ENCODE data around the gene TRIM7.
"Not testable (repeated sequence)": the region's sequence is repeated elsewhere in the genome, so short reads cannot be mapped to it uniquely, and the experiment has no call there.

The TRIM7 gene

DNA sequence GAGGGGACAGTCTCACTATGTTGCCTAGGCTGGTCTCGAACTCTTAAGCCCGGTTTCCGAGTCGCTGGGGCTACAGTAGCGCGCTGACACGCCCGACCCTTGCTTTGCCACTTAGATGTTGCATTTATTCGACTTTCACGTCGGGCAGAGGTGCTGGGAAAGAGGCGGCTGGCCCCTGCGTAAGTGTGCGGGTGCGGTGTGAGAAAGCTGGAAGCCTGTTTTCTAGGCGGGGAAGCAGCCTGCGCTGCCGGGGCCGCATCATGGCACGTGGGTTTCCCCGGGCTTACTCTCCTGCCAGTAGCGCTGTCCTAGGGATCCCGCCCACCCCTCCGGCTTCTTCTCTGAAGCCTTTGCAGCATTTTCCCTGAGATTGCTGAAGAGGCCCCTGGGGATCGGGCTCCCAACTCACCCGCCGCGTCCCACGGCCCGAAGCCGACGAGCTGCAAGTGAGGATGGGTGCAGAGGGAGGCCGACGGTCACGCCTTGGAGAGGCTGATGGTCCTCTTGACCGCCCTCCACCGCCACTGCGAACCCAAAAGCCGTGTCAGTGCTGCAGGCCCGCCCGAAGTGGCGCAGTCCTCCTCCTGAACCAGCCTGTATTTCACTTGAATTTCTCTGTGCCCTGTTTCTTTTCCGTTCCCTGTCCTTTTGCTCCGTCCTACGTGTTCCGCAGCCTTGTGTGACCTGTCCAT, 12.3 kb upstream of the TRIM7 start:
- H3K36me3 ChIP-seq (ENCODE audit: insufficient read depth, insufficient read length, low read length): no peaks in the 10 kb centered on the region
- H3K9me3 ChIP-seq (ENCODE audit: insufficient read depth, low read length): no peaks in the 10 kb centered on the region
- H3K27me3 ChIP-seq (ENCODE audit: insufficient read depth, insufficient read length): no peaks in the 10 kb centered on the region
- H3K4me1 ChIP-seq (ENCODE audit: insufficient read depth, insufficient read length): peaks cover 3% of the 10 kb centered on the region
- no peak for TF ChIP-seq SUZ12 (IDR thresholded peaks at IDR 0.05; ENCODE audit: extremely low read depth, insufficient read depth, insufficient read length)
- TF ChIP-seq YY1 (IDR thresholded peaks at IDR 0.05; ENCODE audit: insufficient read depth, insufficient read length): no peak
- TF ChIP-seq ZNF274 (IDR thresholded peaks at IDR 0.05; ENCODE audit: low read depth, low read length): no peak
- DNase-seq (ENCODE audit: low read depth, low spot score): no peak
- H3K4me3 ChIP-seq (ENCODE audit: insufficient read length, low read depth): peak overlapping the region; percentile 58
- peak overlapping the region; percentile 46 for H3K9ac ChIP-seq (ENCODE audit: insufficient read length, low read depth)

DNA sequence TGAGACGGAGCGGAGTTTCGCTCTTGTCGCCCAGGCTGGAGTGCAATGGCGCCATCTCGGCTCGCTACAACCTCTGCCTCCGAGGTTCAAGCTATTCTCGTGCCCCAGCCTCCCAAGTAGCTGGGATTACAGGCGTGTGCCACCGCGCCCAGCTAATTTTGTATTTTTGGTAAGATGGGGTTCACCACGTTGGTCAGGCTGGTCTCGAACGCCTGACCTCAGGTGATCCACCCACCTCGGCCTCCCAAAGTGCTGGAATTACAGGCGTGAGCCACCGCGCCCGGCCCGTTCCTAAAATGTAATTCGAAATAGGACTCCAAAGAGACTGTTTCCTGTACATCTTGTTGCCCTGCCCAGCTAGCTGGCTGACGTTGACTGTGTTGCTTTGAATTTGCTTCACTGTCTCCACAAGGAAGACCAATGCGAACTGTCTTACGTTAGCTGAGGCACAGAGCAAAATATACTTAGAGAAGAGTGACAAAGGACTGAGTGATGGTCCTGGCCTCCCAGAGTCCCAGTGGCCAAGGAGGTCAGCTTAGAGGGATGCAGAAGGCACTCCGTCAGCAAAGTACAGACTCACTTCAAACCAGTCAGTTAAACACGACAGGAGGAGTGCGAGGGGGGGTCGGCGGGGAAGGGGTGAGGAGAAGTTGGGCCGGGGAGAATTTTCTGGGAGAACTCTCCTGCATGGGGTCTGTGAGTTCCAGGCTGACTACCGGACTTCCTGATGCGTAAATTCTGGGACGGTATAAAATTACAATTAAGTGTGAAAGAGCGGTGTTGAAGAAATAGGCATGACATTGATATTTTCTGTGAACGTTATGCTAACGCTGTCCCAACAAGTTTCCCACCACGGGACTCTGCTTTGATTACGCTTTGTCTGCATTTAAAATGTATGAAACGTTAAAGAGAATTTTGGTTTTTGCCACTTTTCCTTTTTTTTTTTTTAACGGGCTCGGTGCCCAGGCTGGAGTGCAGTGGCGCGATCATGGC, 11.3 kb upstream of the TRIM7 start:
- H3K4me1 ChIP-seq (ENCODE audit: insufficient read depth, insufficient read length): peaks cover 3% of the 10 kb centered on the region
- H3K36me3 ChIP-seq (ENCODE audit: insufficient read depth, insufficient read length, low read length): no peaks in the 10 kb centered on the region
- no peaks in the 10 kb centered on the region for H3K27me3 ChIP-seq (ENCODE audit: insufficient read depth, insufficient read length)
- no peak for TF ChIP-seq ZNF274 (IDR thresholded peaks at IDR 0.05; ENCODE audit: low read depth, low read length)
- no peak for TF ChIP-seq SUZ12 (IDR thresholded peaks at IDR 0.05; ENCODE audit: extremely low read depth, insufficient read depth, insufficient read length)
- no peak for TF ChIP-seq YY1 (IDR thresholded peaks at IDR 0.05; ENCODE audit: insufficient read depth, insufficient read length)
- no peaks in the 10 kb centered on the region for H3K9me3 ChIP-seq (ENCODE audit: insufficient read depth, low read length)
- H3K4me3 ChIP-seq (ENCODE audit: insufficient read length, low read depth): peak overlapping the region; percentile 58
- H3K9ac ChIP-seq (ENCODE audit: insufficient read length, low read depth): peak overlapping the region; percentile 26
- no peak for DNase-seq (ENCODE audit: low read depth, low spot score)

DNA sequence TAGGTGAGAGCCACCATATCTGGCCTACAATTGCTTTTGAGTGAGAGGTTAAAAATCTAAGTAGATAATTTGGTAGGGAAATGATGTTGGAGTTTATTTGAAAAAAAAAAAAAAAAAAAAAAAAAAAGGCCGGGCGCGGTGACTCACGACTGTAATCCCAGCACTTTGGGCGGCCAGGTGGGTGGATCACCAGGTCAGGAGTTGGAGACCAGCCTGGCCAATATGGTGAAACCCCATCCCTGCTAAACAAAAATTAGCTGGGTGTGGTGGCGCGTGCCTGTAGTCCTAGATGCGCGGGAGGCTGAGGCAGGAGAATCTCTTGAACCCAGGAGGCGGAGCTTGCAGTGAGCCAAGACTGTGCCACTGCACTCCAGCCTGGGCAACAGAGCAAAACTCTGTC, 9.3 kb upstream of the TRIM7 start:
- not testable (repeated sequence) for H3K9ac ChIP-seq (ENCODE audit: insufficient read length, low read depth); H3K9me3 ChIP-seq (ENCODE audit: insufficient read depth, low read length); DNase-seq (ENCODE audit: low read depth, low spot score); H3K4me3 ChIP-seq (ENCODE audit: insufficient read length, low read depth); H3K36me3 ChIP-seq (ENCODE audit: insufficient read depth, insufficient read length, low read length); H3K4me1 ChIP-seq (ENCODE audit: insufficient read depth, insufficient read length); H3K27me3 ChIP-seq (ENCODE audit: insufficient read depth, insufficient read length)

DNA sequence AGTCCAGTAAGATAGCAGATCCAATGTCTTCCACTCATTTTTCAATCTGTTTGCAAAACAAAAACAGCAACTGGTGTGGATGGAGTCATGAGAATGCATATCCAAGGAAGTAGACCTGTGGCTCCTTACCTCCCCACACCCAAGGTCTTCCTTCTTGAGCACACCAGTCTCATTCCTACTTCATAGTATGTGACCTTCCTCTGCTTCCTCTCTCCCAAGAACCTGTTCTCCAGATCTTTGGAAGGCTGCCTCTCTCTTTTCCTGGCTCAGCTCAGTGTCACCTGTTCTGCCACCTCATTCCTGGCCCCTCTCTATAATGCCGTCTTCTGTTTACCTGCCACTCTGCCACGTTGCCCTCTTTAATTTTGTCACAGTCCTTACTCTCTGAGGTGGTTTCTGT, 7.9 kb upstream of the TRIM7 start:
- Histone ChIP-seq H3K9me3 (ENCODE audit: insufficient read depth, low read length) (no peaks in the 10 kb centered on the region), H3K4me1 (ENCODE audit: insufficient read depth, insufficient read length) (peaks cover 3% of the 10 kb centered on the region), H3K36me3 (ENCODE audit: insufficient read depth, insufficient read length, low read length) (no peaks in the 10 kb centered on the region), H3K4me3 (ENCODE audit: insufficient read length, low read depth) (no peak overlapping the region), H3K9ac (ENCODE audit: insufficient read length, low read depth) (no peak overlapping the region), H3K27me3 (ENCODE audit: insufficient read depth, insufficient read length) (no peaks in the 10 kb centered on the region)
- no peak for TF ChIP-seq SUZ12 (IDR thresholded peaks at IDR 0.05; ENCODE audit: extremely low read depth, insufficient read depth, insufficient read length)
- no peak for TF ChIP-seq ZNF274 (IDR thresholded peaks at IDR 0.05; ENCODE audit: low read depth, low read length)
- TF ChIP-seq YY1 (IDR thresholded peaks at IDR 0.05; ENCODE audit: insufficient read depth, insufficient read length): no peak
- DNase-seq (ENCODE audit: low read depth, low spot score): no peak

DNA sequence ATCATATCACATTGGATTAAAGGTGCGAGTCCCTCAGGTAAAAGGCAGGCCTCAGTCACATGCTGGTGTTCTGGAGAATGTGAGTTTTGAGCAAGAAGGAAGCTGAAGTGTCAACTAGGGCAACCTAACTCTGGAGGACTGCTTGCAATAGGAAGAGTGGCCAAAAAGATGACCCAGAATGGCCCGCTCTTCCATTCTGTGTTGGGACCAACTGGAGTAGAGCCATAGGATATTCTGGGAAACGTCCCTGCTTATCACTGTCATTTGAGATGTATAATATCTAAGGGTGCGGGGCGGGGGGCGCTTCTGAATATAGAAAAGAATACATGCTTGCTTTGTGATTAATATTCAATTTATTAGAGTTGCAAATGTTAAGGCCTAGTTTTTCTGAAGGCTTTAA, 7.1 kb upstream of the TRIM7 start:
- Histone ChIP-seq H3K9ac (ENCODE audit: insufficient read length, low read depth) (no peak overlapping the region), H3K36me3 (ENCODE audit: insufficient read depth, insufficient read length, low read length) (no peaks in the 10 kb centered on the region), H3K27me3 (ENCODE audit: insufficient read depth, insufficient read length) (no peaks in the 10 kb centered on the region), H3K4me3 (ENCODE audit: insufficient read length, low read depth) (no peak overlapping the region), H3K4me1 (ENCODE audit: insufficient read depth, insufficient read length) (peaks cover 3% of the 10 kb centered on the region), H3K9me3 (ENCODE audit: insufficient read depth, low read length) (no peaks in the 10 kb centered on the region)
- no peak for DNase-seq (ENCODE audit: low read depth, low spot score)
- no peak for TF ChIP-seq YY1 (IDR thresholded peaks at IDR 0.05; ENCODE audit: insufficient read depth, insufficient read length)
- no peak for TF ChIP-seq ZNF274 (IDR thresholded peaks at IDR 0.05; ENCODE audit: low read depth, low read length)

DNA sequence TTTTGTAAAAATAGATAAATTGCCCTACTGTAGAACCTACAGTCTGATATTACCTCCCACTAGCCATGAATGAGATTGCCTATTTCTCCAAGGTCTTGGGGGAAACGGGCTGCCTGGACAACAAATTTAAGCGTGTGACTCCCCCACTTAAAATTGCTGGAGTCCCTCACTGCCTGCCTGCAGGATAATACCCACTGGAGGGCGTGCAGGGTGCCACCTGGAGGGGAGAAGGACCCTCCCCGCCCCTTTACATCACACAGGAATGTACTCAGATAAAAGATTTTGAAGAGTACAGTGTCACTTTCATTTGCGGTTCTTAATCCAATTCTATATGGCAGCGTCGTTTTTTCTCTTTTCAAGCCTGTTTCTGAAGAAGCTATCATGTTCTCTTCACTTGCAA, 6.2 kb upstream of the TRIM7 start:
- Histone ChIP-seq H3K9ac (ENCODE audit: insufficient read length, low read depth) (no peak overlapping the region), H3K4me1 (ENCODE audit: insufficient read depth, insufficient read length) (peaks cover 1% of the 10 kb centered on the region), H3K4me3 (ENCODE audit: insufficient read length, low read depth) (no peak overlapping the region), H3K27me3 (ENCODE audit: insufficient read depth, insufficient read length) (peaks cover 4% of the 10 kb centered on the region), H3K9me3 (ENCODE audit: insufficient read depth, low read length) (no peaks in the 10 kb centered on the region), H3K36me3 (ENCODE audit: insufficient read depth, insufficient read length, low read length) (no peaks in the 10 kb centered on the region)
- no peak for DNase-seq (ENCODE audit: low read depth, low spot score)
- TF ChIP-seq YY1 (IDR thresholded peaks at IDR 0.05; ENCODE audit: insufficient read depth, insufficient read length) (no peak), ZNF274 (IDR thresholded peaks at IDR 0.05; ENCODE audit: low read depth, low read length) (no peak), SUZ12 (IDR thresholded peaks at IDR 0.05; ENCODE audit: extremely low read depth, insufficient read depth, insufficient read length) (no peak)

DNA sequence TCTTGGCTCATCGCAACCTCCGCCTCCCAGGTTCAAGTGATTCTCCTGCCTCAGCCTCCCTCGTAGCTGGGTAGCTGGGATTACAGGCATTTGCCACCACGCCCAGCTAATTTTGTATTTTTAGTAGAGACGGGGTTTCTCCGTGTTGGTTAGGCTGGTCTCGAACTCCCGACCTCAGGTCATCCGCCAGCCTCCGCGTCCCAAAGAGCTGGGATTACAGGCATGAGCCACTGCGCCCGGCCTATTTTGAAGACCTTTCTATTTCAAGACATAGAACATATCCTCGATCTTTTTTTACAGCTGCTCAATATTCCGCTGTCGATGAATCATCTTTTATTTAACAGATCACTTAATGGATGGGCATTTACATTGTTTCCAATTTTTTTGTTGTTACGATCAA, 5.7 kb upstream of the TRIM7 start:
- not testable (repeated sequence) for H3K27me3 ChIP-seq (ENCODE audit: insufficient read depth, insufficient read length); H3K9me3 ChIP-seq (ENCODE audit: insufficient read depth, low read length); H3K36me3 ChIP-seq (ENCODE audit: insufficient read depth, insufficient read length, low read length); H3K4me3 ChIP-seq (ENCODE audit: insufficient read length, low read depth); H3K4me1 ChIP-seq (ENCODE audit: insufficient read depth, insufficient read length); H3K9ac ChIP-seq (ENCODE audit: insufficient read length, low read depth); DNase-seq (ENCODE audit: low read depth, low spot score)

DNA sequence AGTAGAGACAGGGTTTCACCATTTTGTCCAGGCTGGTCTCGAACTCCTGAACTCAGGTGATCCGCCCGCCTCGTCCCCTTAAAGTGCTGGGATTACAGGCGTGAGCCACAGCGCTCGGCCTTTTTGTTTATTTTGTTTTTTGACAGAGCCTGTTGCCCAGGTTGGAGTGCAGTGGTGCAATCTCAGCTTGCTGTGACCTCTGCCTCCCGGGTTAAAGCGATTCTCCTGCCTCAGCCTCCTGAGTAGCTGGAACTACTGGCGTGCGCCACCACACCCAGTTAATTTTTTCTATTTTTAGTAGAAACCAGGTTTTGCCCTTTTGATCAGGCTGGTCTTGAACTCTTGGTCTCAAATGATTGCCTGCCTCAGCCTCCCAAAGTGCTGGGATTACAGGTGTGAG, 5.2 kb upstream of the TRIM7 start:
- H3K9me3 ChIP-seq (ENCODE audit: insufficient read depth, low read length); H3K36me3 ChIP-seq (ENCODE audit: insufficient read depth, insufficient read length, low read length); H3K4me1 ChIP-seq (ENCODE audit: insufficient read depth, insufficient read length); DNase-seq (ENCODE audit: low read depth, low spot score); H3K9ac ChIP-seq (ENCODE audit: insufficient read length, low read depth); H3K4me3 ChIP-seq (ENCODE audit: insufficient read length, low read depth): not testable (repeated sequence)
- peaks cover 15% of the 10 kb centered on the region for H3K27me3 ChIP-seq (ENCODE audit: insufficient read depth, insufficient read length)

DNA sequence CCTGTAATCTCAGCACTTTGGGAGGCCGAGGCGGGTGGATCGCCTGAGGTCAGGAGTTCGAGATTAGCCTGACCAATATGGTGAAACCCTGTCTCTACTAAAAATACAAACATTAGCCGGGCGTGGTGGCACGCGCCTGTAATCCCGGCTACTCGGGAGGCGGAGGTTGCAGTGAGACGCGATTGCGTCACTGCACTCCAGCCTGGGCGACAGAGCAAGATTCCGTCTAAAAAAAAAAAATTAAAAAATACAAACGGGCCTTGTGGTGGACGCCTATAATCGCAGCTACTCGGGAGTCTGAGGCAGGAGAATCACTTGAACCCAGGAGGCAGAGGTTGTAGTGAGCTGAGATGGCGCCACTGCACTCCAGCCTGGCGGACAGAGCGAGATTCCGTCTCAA, 4.0 kb upstream of the TRIM7 start:
- not testable (repeated sequence) for H3K36me3 ChIP-seq (ENCODE audit: insufficient read depth, insufficient read length, low read length)

More for the DNA sequence above, 4.0 kb upstream of the TRIM7 start:
- not testable (repeated sequence) for DNase-seq (ENCODE audit: low read depth, low spot score); H3K4me1 ChIP-seq (ENCODE audit: insufficient read depth, insufficient read length); H3K4me3 ChIP-seq (ENCODE audit: insufficient read length, low read depth); H3K9me3 ChIP-seq (ENCODE audit: insufficient read depth, low read length); H3K9ac ChIP-seq (ENCODE audit: insufficient read length, low read depth)
- H3K27me3 ChIP-seq (ENCODE audit: insufficient read depth, insufficient read length): peaks cover 26% of the 10 kb centered on the region
